Choroid plexus epithelial cell (primary cell): ENCODE results near the gene RASGRF1.

Experiments used
- DNase-seq: peaks from one replicate; pipeline ENCODE4 v3.0.0-alpha.2; 2010; ENCODE audit warnings: low read depth
- H3K4me3 ChIP-seq: 2 replicates; pipeline ENCODE4 v1.5.1; 2011; ENCODE audit warnings: low read depth, mild to moderate bottlenecking, control low read depth, low read length, moderate library complexity
- TF ChIP-seq, protein P1 (sequence below): conservative IDR thresholded peaks from 2 replicates; pipeline ENCODE4 v1.5.1; 2011; ENCODE audit warnings: low read depth, mild to moderate bottlenecking, control low read depth, inconsistent platforms, low read length, moderate library complexity

RASGRF1 gene

DNA sequence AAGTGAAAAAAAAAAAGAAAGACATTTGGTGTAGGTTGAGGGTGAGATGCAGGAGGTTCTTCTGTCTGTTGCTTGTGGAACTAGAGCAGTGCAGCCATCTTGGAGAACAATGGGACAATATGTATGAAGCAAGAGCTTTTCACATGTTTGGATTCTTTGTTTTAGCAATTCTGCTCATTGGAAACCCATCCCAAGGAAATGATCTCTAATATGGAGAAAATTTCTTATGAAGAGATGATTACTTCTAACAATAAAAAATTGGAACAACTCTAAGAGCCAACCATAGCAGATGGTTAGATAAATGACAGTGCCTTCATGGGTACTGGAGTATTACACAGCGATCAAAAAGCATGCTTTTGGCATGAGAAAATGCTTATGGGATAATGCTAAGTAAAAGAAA, 56.3 kb downstream of the RASGRF1 start:
- TF ChIP-seq, protein P1, sequence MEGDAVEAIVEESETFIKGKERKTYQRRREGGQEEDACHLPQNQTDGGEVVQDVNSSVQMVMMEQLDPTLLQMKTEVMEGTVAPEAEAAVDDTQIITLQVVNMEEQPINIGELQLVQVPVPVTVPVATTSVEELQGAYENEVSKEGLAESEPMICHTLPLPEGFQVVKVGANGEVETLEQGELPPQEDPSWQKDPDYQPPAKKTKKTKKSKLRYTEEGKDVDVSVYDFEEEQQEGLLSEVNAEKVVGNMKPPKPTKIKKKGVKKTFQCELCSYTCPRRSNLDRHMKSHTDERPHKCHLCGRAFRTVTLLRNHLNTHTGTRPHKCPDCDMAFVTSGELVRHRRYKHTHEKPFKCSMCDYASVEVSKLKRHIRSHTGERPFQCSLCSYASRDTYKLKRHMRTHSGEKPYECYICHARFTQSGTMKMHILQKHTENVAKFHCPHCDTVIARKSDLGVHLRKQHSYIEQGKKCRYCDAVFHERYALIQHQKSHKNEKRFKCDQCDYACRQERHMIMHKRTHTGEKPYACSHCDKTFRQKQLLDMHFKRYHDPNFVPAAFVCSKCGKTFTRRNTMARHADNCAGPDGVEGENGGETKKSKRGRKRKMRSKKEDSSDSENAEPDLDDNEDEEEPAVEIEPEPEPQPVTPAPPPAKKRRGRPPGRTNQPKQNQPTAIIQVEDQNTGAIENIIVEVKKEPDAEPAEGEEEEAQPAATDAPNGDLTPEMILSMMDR = no peak
- DNase-seq = no peak
- no peak overlapping the region for H3K4me3 ChIP-seq

DNA sequence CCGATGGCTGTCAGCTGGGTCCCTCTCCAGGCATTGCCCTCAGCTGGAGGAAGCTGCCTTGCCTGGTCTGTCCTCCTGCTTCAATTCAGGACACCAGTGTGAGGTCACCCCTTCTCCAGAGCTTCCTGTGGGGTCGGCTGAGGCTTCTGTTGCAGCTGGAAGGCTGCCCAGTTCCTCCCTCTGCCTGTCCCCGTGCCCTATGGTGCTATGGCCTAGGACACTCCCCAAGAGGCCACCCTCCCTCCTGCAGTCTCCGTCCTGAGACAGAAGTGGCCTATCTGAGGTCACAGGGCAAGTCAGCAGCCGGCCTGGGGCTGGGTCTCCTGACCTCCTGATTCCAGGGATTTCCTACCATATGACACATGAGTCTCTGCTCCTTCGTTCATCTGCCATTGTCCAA, 57.9 kb downstream of the RASGRF1 start:
- no peak overlapping the region for H3K4me3 ChIP-seq
- TF ChIP-seq, protein P1 = no peak
- DNase-seq = no peak

DNA sequence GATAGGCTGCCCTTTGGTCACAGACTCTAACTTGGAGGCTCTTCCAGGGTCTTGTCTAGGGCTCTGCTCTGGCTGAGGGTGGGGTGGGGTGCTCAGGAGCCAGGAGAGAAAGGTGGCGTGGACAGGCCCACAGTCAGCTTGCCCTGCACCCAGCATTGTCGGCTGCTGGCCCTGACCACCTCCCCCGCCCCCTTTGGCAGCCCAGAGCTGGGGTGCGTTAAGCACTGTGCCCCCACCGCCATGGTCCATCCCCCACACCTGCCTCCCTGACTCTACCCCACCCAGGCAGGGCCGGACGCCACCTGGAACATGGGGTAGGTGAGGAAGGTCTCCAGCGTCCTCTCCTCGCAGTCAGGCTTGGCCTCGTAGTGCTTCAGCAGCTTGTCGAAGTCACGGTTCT, 58.8 kb downstream of the RASGRF1 start:
- TF ChIP-seq, protein P1 = no peak
- no peak for DNase-seq
- H3K4me3 ChIP-seq = no peak overlapping the region

- H3K4me3 ChIP-seq = no peak overlapping the region
- TF ChIP-seq, protein P1 = no peak
- no peak for DNase-seq
Measured at GRCh38 chr15:79031201-79031600, 59.4 kb downstream of the RASGRF1 start.

- no peak for DNase-seq
- H3K4me3 ChIP-seq = no peak overlapping the region
- TF ChIP-seq, protein P1 = peak; percentile 23
Measured at GRCh38 chr15:79030470-79030869, 60.1 kb downstream of the RASGRF1 start.

GRCh38 chr15:79028411-79028964, 62.1 kb downstream of the RASGRF1 start:
- DNase-seq = peak; percentile 56
- TF ChIP-seq, protein P1 = peak; percentile 94
- H3K4me3 ChIP-seq = no peak overlapping the region
